SHP77 treated with DMSO at 0.1 percent for 48 hours (cell line): ENCODE results near the gene PGA4.
"Not testable (repeated sequence)": the region's sequence is repeated elsewhere in the genome, so short reads cannot be mapped to it uniquely, and the experiment has no call there.

Experiments used
- DNase-seq: peaks from one replicate; lab custom pipeline; 2025; lab: John Stamatoyannopoulos, UW

The PGA4 gene

GRCh38 chr11:61250796-61251765 is 28.9 kb downstream of the PGA4 start:
- DNase-seq = not testable (repeated sequence)

- DNase-seq = not testable (repeated sequence)
Measured at GRCh38 chr11:61252332-61252731, 30.2 kb downstream of the PGA4 start.

- DNase-seq = no peak
Measured at GRCh38 chr11:61254403-61255025, 32.4 kb downstream of the PGA4 start.

GRCh38 chr11:61256710-61257482 is 34.7 kb downstream of the PGA4 start:
- no peak for DNase-seq

GRCh38 chr11:61258546-61258945 is 36.4 kb downstream of the PGA4 start:
- DNase-seq = no peak

GRCh38 chr11:61259363-61259762 is 37.2 kb downstream of the PGA4 start:
- no peak for DNase-seq

GRCh38 chr11:61264371-61264770 is 42.2 kb downstream of the PGA4 start:
- no peak for DNase-seq

- DNase-seq = no peak
Measured at GRCh38 chr11:61264795-61265194, 42.6 kb downstream of the PGA4 start.

GRCh38 chr11:61265357-61265756 is 43.2 kb downstream of the PGA4 start:
- DNase-seq = no peak

- DNase-seq = no peak
Measured at GRCh38 chr11:61266602-61267001, 44.5 kb downstream of the PGA4 start.

GRCh38 chr11:61267437-61267841 is 45.3 kb downstream of the PGA4 start:
- no peak for DNase-seq

GRCh38 chr11:61268588-61269250 is 46.6 kb downstream of the PGA4 start:
- DNase-seq = no peak

GRCh38 chr11:61270354-61271076 is 48.4 kb downstream of the PGA4 start:
- no peak for DNase-seq

GRCh38 chr11:61272731-61273130 is 50.6 kb downstream of the PGA4 start:
- DNase-seq = no peak

GRCh38 chr11:61273178-61274078 is 51.3 kb downstream of the PGA4 start:
- no peak for DNase-seq

GRCh38 chr11:61274084-61274483 is 51.9 kb downstream of the PGA4 start:
- DNase-seq = no peak

- DNase-seq = no peak
Measured at GRCh38 chr11:61275191-61275590, 53.0 kb downstream of the PGA4 start.

- no peak for DNase-seq
Measured at GRCh38 chr11:61277186-61278000, 55.2 kb downstream of the PGA4 start.

- DNase-seq = no peak
Measured at GRCh38 chr11:61278001-61278470, 55.9 kb downstream of the PGA4 start.
